Mesendoderm (in vitro differentiated cells): ENCODE data around the gene F7.

Experiments
- DNase-seq: peaks from one replicate; pipeline ENCODE4 v3.0.0; 2013
- H2AK5ac ChIP-seq: 2 replicates; pipeline ENCODE4 v1.6.1; 2013; ENCODE audit warnings: low read length, inconsistent platforms
- H2BK120ac ChIP-seq: 2 replicates; pipeline ENCODE4 v1.6.1; 2013; ENCODE audit warnings: low read depth, mild to moderate bottlenecking, low read length, moderate library complexity, mixed read lengths
- H2BK15ac ChIP-seq: replicated peaks from 2 replicates; pipeline ENCODE4 v1.6.1; 2013; ENCODE audit warnings: low read depth, mild to moderate bottlenecking, moderate library complexity
- H2BK5ac ChIP-seq: 2 replicates; pipeline ENCODE4 v1.6.1; 2013; ENCODE audit warnings: low read length, inconsistent platforms
- H3K18ac ChIP-seq: 2 replicates; pipeline ENCODE4 v1.6.1; 2013; ENCODE audit warnings: mild to moderate bottlenecking, low read length, mixed read lengths
- H3K23ac ChIP-seq: one replicate; pipeline ENCODE4 v1.6.1; 2013; ENCODE audit warnings: low read length
- H3K27ac ChIP-seq: 2 replicates; pipeline ENCODE4 v1.5.1; 2013; ENCODE audit warnings: low read depth, mild to moderate bottlenecking, inconsistent platforms, low read length, moderate library complexity
- H3K27me3 ChIP-seq: 2 replicates; pipeline ENCODE4 v1.6.1; 2013; ENCODE audit warnings: low read length, control low read depth, mild to moderate bottlenecking, inconsistent platforms; ENCODE audit not compliant: insufficient read depth, poor library complexity
- H3K36me3 ChIP-seq: 2 replicates; pipeline ENCODE4 v1.6.1; 2013; ENCODE audit warnings: low read length, inconsistent platforms; ENCODE audit not compliant: control insufficient read depth, insufficient read depth
- H3K4ac ChIP-seq: one replicate; pipeline ENCODE4 v1.6.1; 2013; ENCODE audit warnings: low read depth, mild to moderate bottlenecking, low read length, moderate library complexity
- H3K4me1 ChIP-seq: 2 replicates; pipeline ENCODE4 v1.6.1; 2013; ENCODE audit warnings: low read depth, low read length, inconsistent platforms; ENCODE audit not compliant: control insufficient read depth
- H3K4me2 ChIP-seq: 2 replicates; pipeline ENCODE4 v1.6.1; 2013; ENCODE audit warnings: low read length
- H3K4me3 ChIP-seq: 2 replicates; pipeline ENCODE4 v1.5.1; 2013; ENCODE audit warnings: mild to moderate bottlenecking, low read length
- H3K56ac ChIP-seq: one replicate; pipeline ENCODE4 v1.6.1; 2013; ENCODE audit warnings: low read length
- H3K79me1 ChIP-seq: 2 replicates; pipeline ENCODE4 v1.6.1; 2013; ENCODE audit warnings: low read length, inconsistent platforms
- H3K79me2 ChIP-seq: 2 replicates; pipeline ENCODE4 v1.6.1; 2013; ENCODE audit warnings: mild to moderate bottlenecking, low read length; ENCODE audit not compliant: control insufficient read depth, insufficient read depth
- H3K9ac ChIP-seq: 2 replicates; pipeline ENCODE4 v1.6.1; 2013; ENCODE audit warnings: low read length, inconsistent platforms
- H4K5ac ChIP-seq: one replicate; pipeline ENCODE4 v1.6.1; 2013; ENCODE audit warnings: low read length
- H4K8ac ChIP-seq: one replicate; pipeline ENCODE4 v1.6.1; 2013; ENCODE audit warnings: low read depth, mild to moderate bottlenecking, control low read depth, low read length, moderate library complexity
- WGBS: extraction: QIAGEN DNeasy Blood & Tissue Kit; methylation state at CpG from one replicate; pipeline ENCODE4 v1.1.7; 2013; ENCODE audit warnings: low lambda C conversion rate, missing lambda C conversion rate; ENCODE audit not compliant: insufficient coverage; ENCODE audit errors: extremely low coverage; 5-methylcytosine and 5-hydroxymethylcytosine counted together

F7 gene

GRCh38 chr13:113126265-113127150 lies 20.9 kb downstream of the F7 start:
- Histone ChIP-seq H3K4me1 (peaks cover 7% of the 10 kb centered on the region), H2BK15ac (no peak overlapping the region), H3K9ac (no peak overlapping the region), H3K79me2 (no peaks in the 10 kb centered on the region), H3K27me3 (no peaks in the 10 kb centered on the region), H3K36me3 (no peaks in the 10 kb centered on the region), H2BK5ac (no peak overlapping the region), H3K4me2 (no peak overlapping the region), H4K5ac (no peak overlapping the region), H3K4me3 (no peak overlapping the region), H2BK120ac (no peak overlapping the region), H3K4ac (no peak overlapping the region), H3K23ac (no peak overlapping the region), H2AK5ac (no peak overlapping the region), H3K56ac (no peak overlapping the region), H4K8ac (no peak overlapping the region), H3K27ac (no peak overlapping the region), H3K79me1 (no peaks in the 10 kb centered on the region), H3K18ac (no peak overlapping the region)
- WGBS = no CpG with 5 or more reads among the region's 18 CpGs
- DNase-seq = no peak

DNA sequence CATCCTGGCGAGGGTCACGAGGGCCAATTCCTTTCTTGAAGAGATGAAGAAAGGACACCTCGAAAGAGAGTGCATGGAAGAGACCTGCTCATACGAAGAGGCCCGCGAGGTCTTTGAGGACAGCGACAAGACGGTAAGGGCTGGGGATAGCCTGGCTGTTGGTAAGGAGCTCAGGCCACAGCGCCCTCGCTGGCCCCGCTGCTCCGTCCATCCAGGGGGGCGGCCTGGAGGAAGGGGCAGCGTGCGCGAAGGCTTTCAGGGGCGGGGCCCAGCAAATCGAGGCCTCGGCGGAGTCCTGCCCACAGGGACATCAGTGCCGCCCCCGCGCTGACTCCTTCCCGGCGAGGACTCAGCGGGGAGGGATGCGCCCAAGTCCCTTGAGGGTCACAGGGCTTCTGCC lies 23.9 kb downstream of the F7 start:
- Histone ChIP-seq H3K56ac (peak overlapping the region; percentile 47), H2BK5ac (no peak overlapping the region), H3K4me3 (no peak overlapping the region), H3K36me3 (no peaks in the 10 kb centered on the region), H3K79me2 (no peaks in the 10 kb centered on the region), H3K27ac (no peak overlapping the region), H3K9ac (no peak overlapping the region), H3K4me1 (peaks cover 5% of the 10 kb centered on the region), H4K8ac (no peak overlapping the region), H2BK15ac (no peak overlapping the region), H3K18ac (no peak overlapping the region), H3K4ac (no peak overlapping the region), H2AK5ac (no peak overlapping the region), H3K27me3 (no peaks in the 10 kb centered on the region), H2BK120ac (no peak overlapping the region), H3K79me1 (no peaks in the 10 kb centered on the region), H4K5ac (no peak overlapping the region), H3K23ac (no peak overlapping the region), H3K4me2 (no peak overlapping the region)
- no peak for DNase-seq
- no CpG with 5 or more reads among the region's 27 CpGs for WGBS

- no peak overlapping the region for H3K27ac ChIP-seq
- H3K4me1 ChIP-seq = peaks cover 5% of the 10 kb centered on the region
- H2AK5ac ChIP-seq = no peak overlapping the region
- no peak overlapping the region for H2BK120ac ChIP-seq
- no peak for DNase-seq
- H4K8ac ChIP-seq = no peak overlapping the region
- no CpG with 5 or more reads among the region's 60 CpGs for WGBS
- no peak overlapping the region for H3K56ac ChIP-seq
- H3K79me1 ChIP-seq = no peaks in the 10 kb centered on the region
- no peak overlapping the region for H2BK15ac ChIP-seq
- H3K4ac ChIP-seq = no peak overlapping the region
- H3K36me3 ChIP-seq = no peaks in the 10 kb centered on the region
- no peak overlapping the region for H3K23ac ChIP-seq
- H3K9ac ChIP-seq = no peak overlapping the region
- no peak overlapping the region for H3K4me2 ChIP-seq
- H4K5ac ChIP-seq = no peak overlapping the region
- no peaks in the 10 kb centered on the region for H3K27me3 ChIP-seq
- H3K79me2 ChIP-seq = no peaks in the 10 kb centered on the region
- H3K4me3 ChIP-seq = no peak overlapping the region
- H3K18ac ChIP-seq = no peak overlapping the region
- H2BK5ac ChIP-seq = no peak overlapping the region
Observed at GRCh38 chr13:113129921-113130750, 24.5 kb downstream of the F7 start.

DNA sequence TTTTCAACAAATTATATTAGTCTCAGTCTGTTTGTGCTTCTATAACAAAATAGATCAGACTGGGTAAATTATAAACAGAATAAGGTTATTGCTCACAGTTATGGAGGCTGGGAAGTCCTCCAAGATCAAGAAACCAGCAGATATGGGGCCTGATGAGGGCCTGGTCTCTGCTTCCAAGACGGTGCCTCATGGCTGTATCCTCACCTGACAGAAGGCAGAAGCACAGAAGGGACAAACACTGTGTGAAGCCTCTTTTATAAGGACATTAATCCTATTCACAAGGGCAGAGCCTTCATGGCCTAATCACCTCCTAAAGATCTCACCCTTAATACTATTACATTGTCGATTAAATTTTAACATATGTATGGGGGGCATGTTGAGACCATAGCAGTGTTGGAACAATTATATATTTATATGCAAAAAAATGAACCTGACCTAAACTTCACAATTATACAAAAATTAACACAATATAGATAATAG lies 29.7 kb downstream of the F7 start:
- H3K9ac ChIP-seq = no peak overlapping the region
- H4K8ac ChIP-seq = no peak overlapping the region

GRCh38 chr13:113137691-113138298 lies 32.2 kb downstream of the F7 start:
- H3K9ac ChIP-seq = no peak overlapping the region
- H4K8ac ChIP-seq = no peak overlapping the region
- no peak overlapping the region for H2AK5ac ChIP-seq
- H3K36me3 ChIP-seq = no peaks in the 10 kb centered on the region
- WGBS = no CpG with 5 or more reads among the region's 11 CpGs
- DNase-seq = no peak
- no peak overlapping the region for H3K56ac ChIP-seq
- H3K4me1 ChIP-seq = no peaks in the 10 kb centered on the region
- H4K5ac ChIP-seq = no peak overlapping the region
- no peak overlapping the region for H3K4me3 ChIP-seq
- no peak overlapping the region for H3K18ac ChIP-seq
- H3K23ac ChIP-seq = no peak overlapping the region
- no peak overlapping the region for H2BK5ac ChIP-seq
- H3K4ac ChIP-seq = no peak overlapping the region
- no peaks in the 10 kb centered on the region for H3K79me2 ChIP-seq
- H2BK120ac ChIP-seq = no peak overlapping the region
- no peaks in the 10 kb centered on the region for H3K79me1 ChIP-seq
- no peaks in the 10 kb centered on the region for H3K27me3 ChIP-seq
- no peak overlapping the region for H3K4me2 ChIP-seq
- no peak overlapping the region for H2BK15ac ChIP-seq
- no peak overlapping the region for H3K27ac ChIP-seq

More for the DNA sequence above, 29.7 kb downstream of the F7 start:
- Histone ChIP-seq H3K79me1 (no peaks in the 10 kb centered on the region), H3K4ac (no peak overlapping the region), H2BK5ac (no peak overlapping the region), H3K4me2 (no peak overlapping the region), H3K27ac (no peak overlapping the region), H2AK5ac (no peak overlapping the region), H3K79me2 (no peaks in the 10 kb centered on the region), H3K36me3 (no peaks in the 10 kb centered on the region), H3K18ac (no peak overlapping the region), H3K4me3 (no peak overlapping the region), H3K4me1 (no peaks in the 10 kb centered on the region), H4K5ac (no peak overlapping the region), H3K27me3 (no peaks in the 10 kb centered on the region), H3K56ac (no peak overlapping the region), H2BK15ac (no peak overlapping the region), H3K23ac (no peak overlapping the region), H2BK120ac (no peak overlapping the region)
- DNase-seq = no peak
- WGBS = no CpG with 5 or more reads among the region's 2 CpGs
